Measurements from ENCODE around the gene PCDH18.

PCDH18 gene

GRCh38 chr4:137540356-137540755, 8.1 kb upstream of the PCDH18 start:
- no peak for TF ChIP-seq FOXM1 (IDR thresholded peaks at IDR 0.05; ENCODE audit: borderline replicate concordance, low read depth)
- no peak for TF ChIP-seq EP300 (IDR thresholded peaks at IDR 0.05; ENCODE audit: borderline replicate concordance)
- TF ChIP-seq USF1 (IDR thresholded peaks at IDR 0.05), result no peak
- TF ChIP-seq TAF1 (IDR thresholded peaks at IDR 0.05; ENCODE audit: low read depth), result no peak
- no peak for TF ChIP-seq YY1 (IDR thresholded peaks at IDR 0.05; ENCODE audit: low read depth)
- TF ChIP-seq RAD21 (IDR thresholded peaks at IDR 0.05; ENCODE audit: low read depth), result no peak
- no peak for TF ChIP-seq TCF12 (IDR thresholded peaks at IDR 0.05; ENCODE audit: low read depth)
- TF ChIP-seq NFIC (IDR thresholded peaks at IDR 0.05), result no peak
- TF ChIP-seq CEBPB (IDR thresholded peaks at IDR 0.05), result no peak
- no peak for TF ChIP-seq MAX (IDR thresholded peaks at IDR 0.05)
- no peak for TF ChIP-seq ZBTB7A (IDR thresholded peaks at IDR 0.05; ENCODE audit: low read depth)
- TF ChIP-seq TEAD4 (IDR thresholded peaks at IDR 0.05), result no peak
- no peak for TF ChIP-seq CREB1 (IDR thresholded peaks at IDR 0.05; ENCODE audit: low read depth)

GRCh38 chr4:137538526-137538925, 6.2 kb upstream of the PCDH18 start:
- TF ChIP-seq YY1 (IDR thresholded peaks at IDR 0.05; ENCODE audit: low read depth) (no peak), CEBPB (IDR thresholded peaks at IDR 0.05) (no peak), RAD21 (IDR thresholded peaks at IDR 0.05; ENCODE audit: low read depth) (no peak), TAF1 (IDR thresholded peaks at IDR 0.05; ENCODE audit: low read depth) (no peak), FOXM1 (IDR thresholded peaks at IDR 0.05; ENCODE audit: borderline replicate concordance, low read depth) (no peak), CREB1 (IDR thresholded peaks at IDR 0.05; ENCODE audit: low read depth) (no peak), MAX (IDR thresholded peaks at IDR 0.05) (no peak), TCF12 (IDR thresholded peaks at IDR 0.05; ENCODE audit: low read depth) (no peak), TEAD4 (IDR thresholded peaks at IDR 0.05) (no peak), EGR1 (IDR thresholded peaks at IDR 0.05) (no peak), USF1 (IDR thresholded peaks at IDR 0.05) (no peak)

- TF ChIP-seq CREB1 (IDR thresholded peaks at IDR 0.05; ENCODE audit: low read depth), result no peak
- TF ChIP-seq USF1 (IDR thresholded peaks at IDR 0.05), result no peak
- no peak for TF ChIP-seq CEBPB (IDR thresholded peaks at IDR 0.05)
- TF ChIP-seq TCF12 (IDR thresholded peaks at IDR 0.05; ENCODE audit: low read depth), result no peak
- no peak for TF ChIP-seq MAX (IDR thresholded peaks at IDR 0.05)
- TF ChIP-seq NFIC (IDR thresholded peaks at IDR 0.05), result no peak
- no peak for TF ChIP-seq FOXM1 (IDR thresholded peaks at IDR 0.05; ENCODE audit: borderline replicate concordance, low read depth)
- TF ChIP-seq ZBTB7A (IDR thresholded peaks at IDR 0.05; ENCODE audit: low read depth), result no peak
- no peak for TF ChIP-seq EP300 (IDR thresholded peaks at IDR 0.05; ENCODE audit: borderline replicate concordance)
- TF ChIP-seq TAF1 (IDR thresholded peaks at IDR 0.05; ENCODE audit: low read depth), result no peak
- TF ChIP-seq RAD21 (IDR thresholded peaks at IDR 0.05; ENCODE audit: low read depth), result no peak
- TF ChIP-seq TEAD4 (IDR thresholded peaks at IDR 0.05), result no peak
- TF ChIP-seq YY1 (IDR thresholded peaks at IDR 0.05; ENCODE audit: low read depth), result no peak
Observed at GRCh38 chr4:137536789-137537561, 4.7 kb upstream of the PCDH18 start.

- TF ChIP-seq TEAD4 (IDR thresholded peaks at IDR 0.05), result no peak
- no peak for TF ChIP-seq CREB1 (IDR thresholded peaks at IDR 0.05; ENCODE audit: low read depth)
- TF ChIP-seq EGR1 (IDR thresholded peaks at IDR 0.05), result no peak
- TF ChIP-seq EP300 (IDR thresholded peaks at IDR 0.05; ENCODE audit: borderline replicate concordance), result no peak
- no peak for TF ChIP-seq RAD21 (IDR thresholded peaks at IDR 0.05; ENCODE audit: low read depth)
- TF ChIP-seq MAX (IDR thresholded peaks at IDR 0.05), result no peak
- no peak for TF ChIP-seq YY1 (IDR thresholded peaks at IDR 0.05; ENCODE audit: low read depth)
- no peak for TF ChIP-seq FOXM1 (IDR thresholded peaks at IDR 0.05; ENCODE audit: borderline replicate concordance, low read depth)
- no peak for TF ChIP-seq REST (IDR thresholded peaks at IDR 0.05; ENCODE audit: low read depth)
- no peak for TF ChIP-seq ZBTB7A (IDR thresholded peaks at IDR 0.05; ENCODE audit: low read depth)
- TF ChIP-seq TAF1 (IDR thresholded peaks at IDR 0.05; ENCODE audit: low read depth), result no peak
- no peak for TF ChIP-seq TCF12 (IDR thresholded peaks at IDR 0.05; ENCODE audit: low read depth)
- no peak for TF ChIP-seq CEBPB (IDR thresholded peaks at IDR 0.05)
- no peak for TF ChIP-seq NFIC (IDR thresholded peaks at IDR 0.05)
- no peak for TF ChIP-seq USF1 (IDR thresholded peaks at IDR 0.05)
Observed at GRCh38 chr4:137535718-137536117, 3.4 kb upstream of the PCDH18 start.

GRCh38 chr4:137534516-137534915, 2.2 kb upstream of the PCDH18 start:
- no peak for TF ChIP-seq EP300 (IDR thresholded peaks at IDR 0.05; ENCODE audit: borderline replicate concordance)
- no peak for TF ChIP-seq NFIC (IDR thresholded peaks at IDR 0.05)
- no peak for TF ChIP-seq MAX (IDR thresholded peaks at IDR 0.05)
- no peak for TF ChIP-seq RAD21 (IDR thresholded peaks at IDR 0.05; ENCODE audit: low read depth)
- TF ChIP-seq REST (IDR thresholded peaks at IDR 0.05; ENCODE audit: low read depth), result no peak
- no peak for TF ChIP-seq CEBPB (IDR thresholded peaks at IDR 0.05)
- no peak for TF ChIP-seq TCF12 (IDR thresholded peaks at IDR 0.05; ENCODE audit: low read depth)
- TF ChIP-seq TAF1 (IDR thresholded peaks at IDR 0.05; ENCODE audit: low read depth), result no peak
- TF ChIP-seq USF1 (IDR thresholded peaks at IDR 0.05), result no peak
- no peak for TF ChIP-seq YY1 (IDR thresholded peaks at IDR 0.05; ENCODE audit: low read depth)
- no peak for TF ChIP-seq FOXM1 (IDR thresholded peaks at IDR 0.05; ENCODE audit: borderline replicate concordance, low read depth)
- TF ChIP-seq ZBTB7A (IDR thresholded peaks at IDR 0.05; ENCODE audit: low read depth), result no peak
- TF ChIP-seq TEAD4 (IDR thresholded peaks at IDR 0.05), result no peak
- TF ChIP-seq CREB1 (IDR thresholded peaks at IDR 0.05; ENCODE audit: low read depth), result no peak
- TF ChIP-seq EGR1 (IDR thresholded peaks at IDR 0.05), result no peak
